Esophagus muscularis mucosa (tissue), 4 donors: Measurements from ENCODE around the gene UBE3D. TPM values are rescaled to one million over a fixed set of nuclear protein-coding genes. Genes with fewer than 3 reads are reported as not detected.

ENCODE experiments used
- DNase-seq: peaks from one replicate; pipeline ENCODE4 v3.0.0-alpha.2; 2017; ENCODE audit errors: extremely low spot score
- H3K27ac ChIP-seq, 4 donors: fragments of 200-600 bp; sonication (generic); replicated peaks in 1 of 4; 1 replicate in 3 of 4; 2 replicates in 1 of 4; pipeline ENCODE4 v1.5.1; 2016 to 2019; ENCODE audit warnings: mild to moderate bottlenecking in 1 of 4
- H3K27me3 ChIP-seq, 4 donors: fragments of 200-600 bp; sonication (generic); one replicate each; pipeline versions ENCODE4 v1.5.1 to v1.6.0; 2016 to 2019
- H3K36me3 ChIP-seq, 4 donors: fragments of 200-600 bp; sonication (generic); one replicate each; pipeline ENCODE4 v1.5.1; 2016 to 2019
- H3K4me1 ChIP-seq, 4 donors: fragments of 200-600 bp; sonication (generic); one replicate each; pipeline ENCODE4 v1.5.1; 2016 to 2019
- H3K4me3 ChIP-seq, 4 donors: fragments of 200-600 bp; sonication (generic); 1 replicate in 2 of 4; 2 replicates in 2 of 4; pipeline ENCODE4 v1.5.1; 2016 to 2019; ENCODE audit warnings: mild to moderate bottlenecking in 4 of 4, moderate library complexity in 1 of 4
- H3K9me3 ChIP-seq, 4 donors: fragments of 200-600 bp; sonication (generic); 1 replicate in 3 of 4; 2 replicates in 1 of 4; pipeline ENCODE4 v1.5.1; 2016 to 2019
- EP300 ChIP-seq: sonication (generic); formaldehyde crosslinking; IDR thresholded peaks from one replicate; pipeline ENCODE4 v1.6.1; 2017; ENCODE audit warnings: antibody characterized with exemption
- POLR2A ChIP-seq: fragments of 450-650 bp; IDR thresholded peaks from one replicate; pipeline ENCODE4 v1.6.1; 2017; ENCODE audit warnings: antibody characterized with exemption, moderate library complexity, mild to moderate bottlenecking, low read depth
- POLR2AphosphoS5 ChIP-seq, 2 donors: sonication (generic); formaldehyde crosslinking; IDR thresholded peaks; one replicate each; pipeline ENCODE4 v1.6.1; 2017; ENCODE audit warnings: antibody characterized with exemption in 2 of 2
- WGBS: methylation state at CpG from one replicate; pipeline ENCODE4 v1.1.5; 2018; 5-methylcytosine and 5-hydroxymethylcytosine counted together
- intact Hi-C: fragments of 100-400 bp; cut with DNase I; formaldehyde crosslinking; loops from one replicate; pipeline ENCODE4 v1.15.1; 2023
- total RNA-seq, 4 donors: library from RNA; depleted of rRNA; stranded (reverse); fragments of >200 nt; gene quantifications; one replicate each; pipeline versions ENCODE4 v1.1.0 to v1.2.1, GENCODE V29; 2016
- TF ChIP-seq, protein P1 (sequence below), 3 experiments: fragments of 200-600 bp in 2 of 3; fragments of 450-650 bp in 1 of 3; sonication (generic) in 2 of 3; IDR thresholded peaks; one replicate each; pipeline ENCODE4 v1.5.1; 2017 to 2019; ENCODE audit warnings: antibody characterized with exemption in 3 of 3, mild to moderate bottlenecking in 2 of 3, moderate library complexity in 1 of 3

UBE3D gene
- total RNA-seq, 4 donors from 2014 or later: 5.3 to 10.0 (median 6.4) TPM

DNA sequence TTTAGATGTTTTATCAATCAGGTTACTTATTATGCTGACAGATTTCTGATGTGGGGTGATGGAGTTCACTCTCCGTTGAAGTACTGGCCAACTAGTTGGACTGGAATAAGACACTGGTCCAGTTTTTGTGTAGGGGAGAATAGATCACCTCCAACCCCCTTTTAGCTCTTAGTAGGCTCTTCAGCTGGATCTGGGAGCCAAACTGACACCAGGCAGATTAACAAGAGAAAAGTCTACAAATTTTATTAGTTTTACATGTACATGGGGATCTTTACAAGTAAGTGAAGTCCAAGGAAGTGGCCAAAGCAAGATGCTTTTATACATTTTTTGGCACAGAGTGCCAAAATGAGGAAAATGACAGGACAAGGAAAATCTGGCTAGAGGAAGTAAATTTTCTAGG, 107.1 kb downstream of the UBE3D start:
- intact Hi-C loops: no loop called here
- Histone ChIP-seq H3K4me3 (no peak overlapping the region), H3K36me3 (no peaks in the 10 kb centered on the region), H3K27ac (peak overlapping the region in 3 of 4 donors; percentile 52 to 62 (median 56)), H3K27me3 (no peaks in the 10 kb centered on the region), H3K4me1 (peaks cover 0 to 43% (median 23%) of the 10 kb centered on the region in 4 donors), H3K9me3 (no peaks in the 10 kb centered on the region)
- DNase-seq: peak; percentile 45
- TF ChIP-seq POLR2A: no peak
- TF ChIP-seq, protein P1, sequence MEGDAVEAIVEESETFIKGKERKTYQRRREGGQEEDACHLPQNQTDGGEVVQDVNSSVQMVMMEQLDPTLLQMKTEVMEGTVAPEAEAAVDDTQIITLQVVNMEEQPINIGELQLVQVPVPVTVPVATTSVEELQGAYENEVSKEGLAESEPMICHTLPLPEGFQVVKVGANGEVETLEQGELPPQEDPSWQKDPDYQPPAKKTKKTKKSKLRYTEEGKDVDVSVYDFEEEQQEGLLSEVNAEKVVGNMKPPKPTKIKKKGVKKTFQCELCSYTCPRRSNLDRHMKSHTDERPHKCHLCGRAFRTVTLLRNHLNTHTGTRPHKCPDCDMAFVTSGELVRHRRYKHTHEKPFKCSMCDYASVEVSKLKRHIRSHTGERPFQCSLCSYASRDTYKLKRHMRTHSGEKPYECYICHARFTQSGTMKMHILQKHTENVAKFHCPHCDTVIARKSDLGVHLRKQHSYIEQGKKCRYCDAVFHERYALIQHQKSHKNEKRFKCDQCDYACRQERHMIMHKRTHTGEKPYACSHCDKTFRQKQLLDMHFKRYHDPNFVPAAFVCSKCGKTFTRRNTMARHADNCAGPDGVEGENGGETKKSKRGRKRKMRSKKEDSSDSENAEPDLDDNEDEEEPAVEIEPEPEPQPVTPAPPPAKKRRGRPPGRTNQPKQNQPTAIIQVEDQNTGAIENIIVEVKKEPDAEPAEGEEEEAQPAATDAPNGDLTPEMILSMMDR (IDR thresholded peaks at IDR 0.05): no peak
- TF ChIP-seq EP300: no peak
- no peak for TF ChIP-seq POLR2AphosphoS5 (IDR thresholded peaks at IDR 0.05)
- WGBS: 76% methylated on average over 1 of the region's 1 CpG

DNA sequence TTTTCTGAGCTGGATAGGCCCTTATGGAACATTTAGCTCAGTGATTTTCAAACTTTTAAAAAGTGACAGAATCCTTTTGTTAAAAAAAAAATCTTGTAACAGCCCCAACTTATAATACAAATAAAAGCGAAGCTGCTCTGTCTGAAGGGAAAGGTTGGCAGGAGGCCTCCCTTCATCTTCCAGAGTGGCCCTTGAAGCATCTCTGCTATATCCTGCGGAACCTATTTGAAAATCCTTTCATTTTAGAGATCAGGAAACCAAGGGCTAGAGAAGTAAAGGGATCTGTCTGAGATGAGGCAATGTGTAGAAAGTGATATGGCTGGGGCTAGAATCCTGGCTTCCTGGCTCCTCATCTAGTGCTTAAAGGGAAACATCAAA, 107.8 kb downstream of the UBE3D start:
- intact Hi-C loops: no loop called here
- 47% methylated on average over 2 of the region's 2 CpGs for WGBS
- H3K36me3 ChIP-seq: no peaks in the 10 kb centered on the region
- no peaks in the 10 kb centered on the region for H3K27me3 ChIP-seq
- H3K27ac ChIP-seq: peak overlapping the region; percentile 48 to 62 (median 54)
- no peaks in the 10 kb centered on the region for H3K9me3 ChIP-seq
- TF ChIP-seq EP300 (no peak), POLR2A (no peak), POLR2AphosphoS5 (IDR thresholded peaks at IDR 0.05) (no peak)
- TF ChIP-seq, protein P1 (IDR thresholded peaks at IDR 0.05): no peak
- H3K4me3 ChIP-seq: no peak overlapping the region
- H3K4me1 ChIP-seq: peaks cover 0 to 43% (median 23%) of the 10 kb centered on the region in 4 donors
- DNase-seq: peak; percentile 42

DNA sequence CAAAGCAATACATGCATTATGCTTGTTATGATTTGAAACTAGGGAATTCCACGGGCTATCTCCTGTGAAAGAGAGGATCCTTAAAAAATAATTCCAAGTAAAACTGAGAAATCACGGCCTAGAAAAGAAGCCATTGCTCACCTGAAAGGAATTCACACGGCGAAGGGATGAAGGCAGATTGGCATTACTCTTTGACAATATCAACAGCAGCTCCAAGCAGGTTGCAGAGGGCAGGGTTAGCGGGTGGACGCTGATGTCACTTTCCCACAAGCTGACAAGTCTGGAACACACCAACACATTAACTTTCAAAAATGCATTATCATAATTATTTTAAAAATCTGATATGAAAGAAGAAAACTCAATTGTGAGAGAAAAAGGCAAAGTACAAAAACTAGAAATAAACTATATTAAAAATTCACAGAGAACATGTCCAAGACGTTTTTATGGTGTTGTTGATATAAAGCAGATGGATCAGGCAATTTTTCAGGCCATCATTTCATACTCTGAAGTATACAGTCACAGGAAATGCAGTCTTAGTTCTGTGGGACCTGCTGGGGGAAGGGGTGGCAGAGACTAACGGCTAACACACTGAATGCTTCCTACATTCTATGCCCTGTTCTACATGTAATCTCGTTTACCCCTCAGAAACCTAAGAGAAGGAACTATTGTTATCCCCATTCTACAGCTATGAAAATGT, 108.3 kb downstream of the UBE3D start:
- H3K4me1 ChIP-seq: peaks cover 0 to 43% (median 23%) of the 10 kb centered on the region in 4 donors
- no peak for TF ChIP-seq POLR2A
- TF ChIP-seq, protein P1 (IDR thresholded peaks at IDR 0.05): no peak
- TF ChIP-seq POLR2AphosphoS5 (IDR thresholded peaks at IDR 0.05): no peak
- TF ChIP-seq EP300: no peak
- intact Hi-C loops: no loop called here
- H3K9me3 ChIP-seq: no peaks in the 10 kb centered on the region
- 39% methylated on average over 9 of the region's 9 CpGs for WGBS
- H3K27ac ChIP-seq: peak overlapping the region; percentile 48 to 62 (median 54)
- DNase-seq: peak; percentile 66
- no peak overlapping the region for H3K4me3 ChIP-seq
- no peaks in the 10 kb centered on the region for H3K36me3 ChIP-seq
- no peaks in the 10 kb centered on the region for H3K27me3 ChIP-seq

DNA sequence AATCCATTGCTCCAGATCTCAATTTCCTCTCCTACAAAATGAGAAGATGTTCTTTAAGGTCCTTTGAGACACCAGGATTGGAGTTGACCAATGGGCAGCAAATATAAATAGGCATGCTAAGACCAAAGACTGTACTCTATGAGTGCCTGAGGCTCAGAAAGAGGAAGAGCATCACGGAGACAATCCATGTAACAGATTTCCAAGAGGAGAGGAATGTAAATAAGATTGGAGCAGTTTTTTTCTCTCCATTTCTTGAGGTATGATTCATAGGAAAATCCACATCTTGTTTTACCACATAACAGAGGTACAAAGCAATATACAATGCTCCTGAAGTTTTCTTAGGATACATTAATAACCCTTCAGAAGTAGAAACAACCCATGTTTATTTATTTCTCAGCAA, 109.8 kb downstream of the UBE3D start:
- no peak overlapping the region for H3K27ac ChIP-seq
- no peaks in the 10 kb centered on the region for H3K27me3 ChIP-seq
- H3K36me3 ChIP-seq: no peaks in the 10 kb centered on the region
- no peak for DNase-seq
- 43% methylated on average over 1 of the region's 1 CpG for WGBS
- peaks cover 0 to 52% (median 23%) of the 10 kb centered on the region in 4 donors for H3K4me1 ChIP-seq
- no peak overlapping the region for H3K4me3 ChIP-seq
- TF ChIP-seq POLR2A (no peak), EP300 (no peak), POLR2AphosphoS5 (IDR thresholded peaks at IDR 0.05) (no peak)
- TF ChIP-seq, protein P1 (IDR thresholded peaks at IDR 0.05): no peak
- intact Hi-C loops: no loop called here
- no peaks in the 10 kb centered on the region for H3K9me3 ChIP-seq
